ENCODE results near the gene FCN3. TPM values are rescaled to one million over a fixed set of nuclear protein-coding genes. Genes with fewer than 3 reads are reported as not detected.
"Not testable (repeated sequence)": the region's sequence is repeated elsewhere in the genome, so short reads cannot be mapped to it uniquely, and the experiment has no call there.

Gene FCN3
- total RNA-seq, 1 donor from 2014 or later = not detected

DNA sequence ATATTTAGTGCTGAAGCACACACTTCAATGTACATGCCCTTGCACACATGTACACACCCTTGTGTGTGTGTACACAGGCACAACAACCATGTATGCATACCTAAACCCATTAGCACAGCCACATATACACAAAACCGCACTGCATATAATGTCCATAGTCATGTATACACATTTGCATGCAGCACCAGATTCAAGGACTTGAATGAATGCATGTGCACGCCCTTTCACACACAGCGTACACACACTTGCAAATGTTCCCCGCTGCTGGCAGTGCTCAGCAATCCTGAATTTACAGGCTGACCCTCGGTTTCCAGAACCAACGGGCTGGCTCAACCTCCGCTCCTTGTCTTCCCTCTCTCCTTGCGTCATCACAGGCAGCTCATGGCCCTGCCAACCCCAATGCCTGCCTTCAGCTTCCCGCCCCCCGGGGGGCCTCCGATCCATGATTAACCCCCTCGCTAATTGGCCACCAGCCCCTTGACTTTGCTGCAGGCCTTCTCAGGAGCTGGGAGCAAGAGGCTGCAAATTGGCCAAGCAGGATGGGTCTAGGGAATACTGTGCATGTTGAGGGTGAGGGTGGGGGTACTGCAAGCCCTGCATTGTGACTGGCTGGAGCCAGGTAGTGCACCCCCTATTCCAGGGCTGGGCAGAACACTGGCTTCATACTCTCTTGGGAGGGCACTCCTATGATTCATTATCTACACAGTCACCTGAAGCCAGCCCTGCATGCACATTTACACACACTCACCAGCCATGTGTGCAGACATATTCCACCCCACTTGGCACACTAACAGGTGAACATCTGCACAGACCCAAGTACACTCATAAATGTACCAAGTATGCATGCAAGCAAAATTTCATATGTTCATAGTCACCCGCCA lies 25.7 kb upstream of the FCN3 start:
- no peak for DNase-seq (ENCODE audit: extremely low read depth, low read depth, low spot score)

DNA sequence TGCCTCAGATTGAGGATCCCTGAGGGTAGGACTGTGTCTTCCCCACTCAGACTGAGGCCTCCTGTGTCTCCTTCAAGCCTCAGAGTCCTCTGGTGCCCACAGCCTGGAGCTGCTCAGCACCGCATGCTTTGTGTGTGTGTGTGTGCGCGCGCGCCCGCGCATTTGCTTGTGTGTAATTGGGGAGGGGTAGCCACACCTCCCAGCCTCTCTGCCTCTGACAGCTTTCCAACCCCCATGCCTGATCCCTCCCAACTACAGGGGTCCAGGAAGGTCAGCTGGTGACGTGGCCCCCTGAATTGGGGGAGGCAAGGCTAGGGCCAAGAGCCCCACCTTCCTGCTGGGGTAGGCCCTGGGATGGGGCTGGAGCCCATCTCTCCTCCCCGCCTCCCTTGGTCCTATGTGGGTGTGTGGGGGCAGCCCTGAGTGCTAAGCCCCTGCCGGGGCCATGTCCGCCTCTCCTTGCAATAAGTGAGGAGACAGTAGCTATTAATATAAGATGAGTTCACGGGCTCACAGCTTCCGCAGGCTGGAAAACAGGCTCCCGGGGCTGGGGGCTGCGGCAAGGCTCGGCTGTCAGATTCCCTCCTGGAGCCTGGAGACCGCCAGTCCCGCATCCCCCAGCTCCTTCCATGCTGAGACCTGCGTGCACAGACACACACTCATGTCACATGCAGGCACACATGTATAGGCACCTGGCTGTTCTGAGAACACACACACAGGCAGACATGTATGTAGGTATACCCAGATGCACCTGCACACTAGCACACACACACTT lies 24.8 kb upstream of the FCN3 start:
- no peak for DNase-seq (ENCODE audit: extremely low read depth, low read depth, low spot score)

- DNase-seq (ENCODE audit: extremely low read depth, low read depth, low spot score) = no peak
These were observed 24.0 kb upstream of the FCN3 start for GRCh38 chr1:27398405-27399149.

DNA sequence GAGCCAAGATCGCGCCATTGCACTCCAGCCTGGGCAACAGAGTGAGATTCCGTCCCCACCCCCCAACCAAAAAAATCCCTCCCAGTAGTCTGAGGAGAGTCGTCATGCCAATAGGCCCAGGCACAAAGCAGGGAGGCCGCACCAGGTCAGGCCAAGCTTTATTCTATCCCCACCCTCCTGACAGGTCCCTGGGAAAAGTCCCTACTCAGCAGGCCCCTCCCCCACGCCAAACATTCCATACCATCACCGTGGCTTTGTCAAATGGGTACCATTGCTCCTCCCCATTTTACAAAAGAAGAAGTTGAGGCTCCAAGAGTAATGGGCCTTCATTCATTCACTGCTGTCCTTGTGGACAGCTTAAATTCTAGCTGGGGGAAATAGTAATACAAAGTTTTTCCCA lies 23.1 kb upstream of the FCN3 start:
- no peak for DNase-seq (ENCODE audit: extremely low read depth, low read depth, low spot score)

DNA sequence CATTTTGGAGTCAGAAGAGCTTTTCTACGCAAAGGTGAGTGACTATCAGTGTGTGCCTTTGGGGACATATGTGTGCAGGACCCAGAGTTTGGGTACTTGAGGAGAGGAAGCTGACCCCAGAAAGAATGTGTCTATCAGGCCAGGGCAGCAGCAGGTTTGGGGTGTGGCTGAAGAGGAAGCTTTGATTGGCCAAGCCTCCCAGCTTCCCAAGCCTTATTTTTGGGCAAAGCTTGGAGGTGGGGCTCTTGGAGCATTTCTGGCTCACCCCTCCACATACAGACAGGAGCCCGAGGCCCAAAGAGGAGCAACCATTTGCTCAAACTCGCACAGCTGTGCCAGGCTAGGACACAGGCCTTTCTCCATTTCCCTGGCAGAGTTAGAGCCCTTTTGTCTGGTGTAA lies 22.5 kb upstream of the FCN3 start:
- no peak for DNase-seq (ENCODE audit: extremely low read depth, low read depth, low spot score)

- no peak for DNase-seq (ENCODE audit: extremely low read depth, low read depth, low spot score)
These were observed 21.0 kb upstream of the FCN3 start for GRCh38 chr1:27395441-27396195.

DNA sequence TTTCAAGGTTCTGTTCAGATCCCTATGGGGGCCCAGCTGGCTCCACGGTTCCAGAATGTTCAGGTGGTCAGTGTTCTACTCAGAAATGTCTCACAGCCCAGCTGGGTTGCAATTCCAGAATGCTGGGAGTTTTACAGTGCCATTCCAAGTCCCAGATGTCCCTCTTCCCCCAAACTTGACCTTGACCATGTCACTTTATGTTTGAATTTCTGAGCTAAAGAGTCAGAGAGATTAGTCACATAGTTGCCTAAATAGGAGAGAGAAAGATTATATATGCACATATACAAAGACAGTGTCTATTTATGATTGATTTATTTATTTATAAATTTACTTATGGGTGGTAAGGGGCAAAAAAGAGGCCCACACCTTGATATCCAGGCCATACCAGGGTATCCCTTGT lies 20.3 kb upstream of the FCN3 start:
- no peak for DNase-seq (ENCODE audit: extremely low read depth, low read depth, low spot score)

GRCh38 chr1:27394282-27394658 lies 19.6 kb upstream of the FCN3 start:
- DNase-seq (ENCODE audit: extremely low read depth, low read depth, low spot score) = no peak

GRCh38 chr1:27393641-27394281 lies 19.1 kb upstream of the FCN3 start:
- DNase-seq (ENCODE audit: extremely low read depth, low read depth, low spot score) = no peak

DNA sequence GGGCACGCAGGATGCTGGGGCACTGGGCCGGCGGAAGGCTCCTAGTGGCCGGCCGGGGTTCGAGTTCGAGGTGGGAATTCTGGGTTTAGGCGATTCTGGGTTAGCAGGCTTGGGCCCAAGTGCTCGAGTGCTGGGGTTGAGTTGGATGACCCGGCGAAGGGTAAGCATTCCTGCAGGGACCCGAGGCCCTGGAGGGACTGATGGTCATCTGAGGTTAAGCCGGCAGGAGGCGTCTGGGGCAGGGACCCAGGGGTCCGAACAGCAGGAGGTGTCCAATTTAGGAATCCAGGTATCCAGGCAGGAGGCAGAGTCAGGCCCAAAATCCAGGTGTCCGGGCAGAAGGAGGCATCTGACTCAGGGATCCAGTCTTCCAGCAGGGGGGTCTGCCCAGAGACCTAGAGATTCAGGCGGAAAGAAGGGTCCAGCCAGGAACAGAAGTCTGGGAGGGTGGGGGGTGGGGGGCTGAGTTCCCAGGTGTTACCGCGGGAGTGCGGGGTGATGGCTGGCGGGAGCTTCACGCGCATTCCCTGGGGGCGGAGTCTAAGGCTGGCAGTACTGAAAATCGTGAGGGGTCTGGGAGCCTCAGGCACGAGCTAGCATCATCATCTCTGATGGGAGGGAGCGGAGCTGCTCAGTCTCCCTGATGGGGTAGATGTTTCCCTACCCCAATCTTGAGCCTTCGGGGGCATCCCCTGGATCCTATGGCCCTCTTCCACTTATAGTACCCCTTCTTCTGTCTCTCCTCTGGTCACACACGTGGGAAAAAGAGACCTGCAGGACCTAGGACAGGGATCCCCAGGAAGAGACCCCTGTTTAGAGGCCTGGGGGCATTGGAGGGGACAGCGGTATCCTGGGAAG lies 18.4 kb upstream of the FCN3 start:
- no peak for DNase-seq (ENCODE audit: extremely low read depth, low read depth, low spot score)

DNA sequence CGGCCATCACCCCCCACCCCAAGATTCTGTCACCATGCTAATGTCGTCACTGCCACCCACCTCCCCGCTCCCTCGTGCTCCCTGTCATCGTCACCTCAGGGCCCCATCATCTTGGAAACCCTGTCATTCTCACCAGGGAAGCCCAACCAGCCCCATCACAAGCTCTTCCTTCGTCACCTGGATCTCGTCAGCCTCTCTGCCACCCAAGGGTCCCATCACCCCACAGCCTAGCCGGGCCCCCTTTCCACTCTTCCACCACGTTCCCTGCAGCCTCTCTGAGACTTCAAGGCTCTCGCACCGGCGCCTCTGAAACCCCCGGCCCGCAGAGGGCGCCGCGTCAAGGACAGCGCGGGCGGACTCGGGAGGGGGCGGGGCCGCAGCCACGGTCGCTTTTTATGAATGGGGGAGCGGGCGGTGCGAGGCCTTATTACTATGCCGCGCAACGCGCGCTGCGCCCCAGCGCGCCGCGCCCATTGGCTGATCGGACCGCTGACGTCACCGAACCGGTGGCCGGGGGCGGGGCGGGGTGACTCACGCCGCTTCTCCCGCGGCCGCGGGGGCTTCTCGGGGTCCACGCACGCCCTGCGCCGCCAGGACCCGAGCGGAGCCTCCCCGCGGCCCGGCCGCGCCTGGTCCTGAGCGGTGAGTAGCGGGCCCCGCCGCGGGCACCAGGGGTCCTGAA lies 17.6 kb upstream of the FCN3 start, which contains the start of gene GPR3:
Gene GPR3 (plus strand): TSS at position 527 of the 682 bp plus-strand sequence. CDS start 1,177 bp downstream, outside the sequence.
- DNase-seq (ENCODE audit: extremely low read depth, low read depth, low spot score) = no peak

DNA sequence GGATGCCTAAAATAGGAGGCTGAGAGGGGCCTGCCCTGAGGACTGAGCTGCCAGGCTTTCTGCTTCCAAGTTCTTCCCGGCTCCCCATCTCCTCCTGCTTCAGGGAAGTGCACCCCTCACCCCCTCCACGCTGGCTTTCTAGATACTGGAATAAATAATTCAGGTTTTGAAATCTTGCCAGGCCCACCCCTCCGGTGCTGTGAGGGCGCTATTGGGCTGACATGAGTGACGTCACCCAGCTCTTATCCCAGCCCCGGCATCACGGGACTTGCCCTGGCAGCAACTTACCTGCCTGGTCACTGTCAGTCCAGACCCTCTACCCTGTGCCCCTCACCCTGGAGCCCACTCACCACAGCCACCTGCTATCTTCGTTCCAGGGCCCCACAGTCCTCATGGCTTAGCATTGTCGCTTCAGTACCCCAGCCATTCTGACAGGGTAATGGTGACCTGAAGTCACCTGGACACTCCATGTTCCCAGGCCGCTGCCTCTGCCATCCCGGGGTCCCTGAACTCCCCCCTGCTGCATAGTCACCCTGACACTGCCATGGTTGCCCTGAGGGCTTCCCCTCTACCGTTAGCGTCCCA lies 17.0 kb upstream of the FCN3 start:
- DNase-seq (ENCODE audit: extremely low read depth, low read depth, low spot score) = no peak

DNA sequence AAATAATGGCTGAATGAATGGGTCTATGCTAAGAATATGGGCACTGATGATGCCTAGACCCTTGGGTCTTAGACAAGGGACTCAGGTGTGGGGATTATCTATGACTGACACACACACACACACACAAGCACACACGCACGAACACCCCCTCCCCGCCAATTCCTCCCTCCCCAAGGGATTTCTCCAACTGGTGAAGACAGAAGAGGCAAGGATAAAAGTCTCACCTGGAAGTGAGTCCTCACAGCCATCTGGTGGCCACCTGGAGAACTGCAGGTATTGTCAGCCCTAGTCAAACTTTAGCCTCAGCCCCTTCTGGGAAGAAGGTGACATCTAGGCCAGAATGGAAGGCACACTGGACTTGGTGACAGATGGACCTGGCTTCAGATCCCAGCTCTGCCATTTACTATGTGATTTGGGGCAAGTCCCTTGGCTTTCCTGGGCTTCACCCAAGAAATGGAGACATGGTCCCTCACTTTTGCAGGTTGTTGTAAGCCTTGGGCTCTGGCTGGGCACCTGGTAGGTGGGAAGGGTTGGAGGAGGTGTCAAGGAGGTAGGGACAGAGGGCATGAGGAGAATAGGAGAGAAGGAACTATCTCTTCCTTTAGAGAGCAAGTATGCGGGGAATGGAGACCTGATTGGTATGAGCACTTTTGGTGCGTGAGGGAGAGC lies 13.8 kb upstream of the FCN3 start:
- DNase-seq (ENCODE audit: extremely low read depth, low read depth, low spot score) = no peak

DNA sequence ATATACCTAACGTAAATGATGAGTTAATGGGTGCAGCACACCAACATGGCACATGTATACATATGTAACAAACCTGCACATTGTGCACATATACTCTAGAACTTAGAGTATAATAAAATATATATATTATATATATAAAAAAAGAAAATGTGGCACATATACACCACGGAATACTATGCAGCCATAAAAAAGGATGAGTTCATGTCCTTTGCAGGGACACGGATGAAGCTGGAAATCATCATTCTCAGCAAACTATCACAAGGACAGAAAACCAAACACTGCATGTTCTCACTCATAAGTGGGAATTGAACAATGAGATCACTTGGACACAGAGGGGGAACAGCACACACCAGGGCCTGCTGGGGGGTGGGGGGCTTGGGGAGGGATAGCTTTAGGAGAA lies 10.2 kb upstream of the FCN3 start:
- not testable (repeated sequence) for DNase-seq (ENCODE audit: extremely low read depth, low read depth, low spot score)

- no peak for DNase-seq (ENCODE audit: extremely low read depth, low read depth, low spot score)
These were observed 9.0 kb upstream of the FCN3 start for GRCh38 chr1:27383661-27384060.

DNA sequence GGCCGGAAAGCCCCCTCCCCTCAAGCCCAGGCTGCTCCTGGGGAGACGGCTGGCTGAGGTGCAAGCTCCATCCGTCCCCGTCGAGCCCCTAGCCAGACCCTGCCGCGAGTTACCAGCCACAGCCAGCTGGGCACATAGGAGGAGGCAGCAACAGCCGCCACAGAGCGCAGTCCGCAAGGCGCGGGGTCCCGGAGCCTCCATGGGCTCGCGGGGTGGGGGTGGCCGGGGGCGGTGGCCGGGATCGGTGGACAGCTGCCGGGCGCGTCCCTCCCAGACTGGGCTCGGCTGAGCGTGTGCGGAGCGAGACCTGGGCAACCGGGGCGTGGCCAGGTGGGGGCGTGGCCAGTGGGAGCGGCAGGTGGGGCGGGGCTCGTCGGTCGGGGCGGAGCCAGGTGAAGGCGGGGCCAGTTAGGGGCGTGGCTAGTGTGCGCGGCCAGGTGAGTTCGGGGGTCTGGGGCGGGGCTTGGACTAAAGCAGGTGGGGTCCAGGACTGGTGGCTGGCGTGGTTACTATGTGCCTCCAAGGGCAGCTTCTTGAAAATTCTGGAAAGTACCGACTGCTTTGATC lies 8.5 kb upstream of the FCN3 start, which contains the start of gene CD164L2:
Gene CD164L2 (minus strand): TSS at position 295 of the 567 bp plus-strand sequence. CDS start 94 bp downstream, at position 201.
- DNase-seq (ENCODE audit: extremely low read depth, low read depth, low spot score) = no peak

Data from glomerular endothelial cell (primary cell).